Measurements from ENCODE around the gene CDK6.

CDK6 gene

GRCh38 chr7:92824901-92825480, 11.4 kb downstream of the CDK6 start:
- no peak for DNase-seq

DNA sequence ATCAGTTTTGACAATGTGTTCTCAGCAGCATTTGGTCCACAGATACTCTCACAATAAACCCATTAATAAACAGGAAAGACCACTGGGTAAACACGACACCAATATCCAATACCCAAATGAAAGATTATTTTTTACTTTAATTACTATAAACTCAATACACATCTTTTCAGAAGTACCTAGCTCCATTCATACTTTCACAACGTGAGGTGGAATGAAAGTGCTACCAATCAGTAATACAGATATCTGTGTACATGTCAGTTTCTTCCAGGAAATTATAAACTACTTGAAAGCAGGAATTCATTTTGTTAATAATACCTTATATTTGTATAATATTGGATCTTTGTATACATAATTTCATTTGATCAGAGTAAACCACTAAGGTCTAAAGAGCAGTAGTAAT, 11.9 kb downstream of the CDK6 start:
- no peak for DNase-seq

DNA sequence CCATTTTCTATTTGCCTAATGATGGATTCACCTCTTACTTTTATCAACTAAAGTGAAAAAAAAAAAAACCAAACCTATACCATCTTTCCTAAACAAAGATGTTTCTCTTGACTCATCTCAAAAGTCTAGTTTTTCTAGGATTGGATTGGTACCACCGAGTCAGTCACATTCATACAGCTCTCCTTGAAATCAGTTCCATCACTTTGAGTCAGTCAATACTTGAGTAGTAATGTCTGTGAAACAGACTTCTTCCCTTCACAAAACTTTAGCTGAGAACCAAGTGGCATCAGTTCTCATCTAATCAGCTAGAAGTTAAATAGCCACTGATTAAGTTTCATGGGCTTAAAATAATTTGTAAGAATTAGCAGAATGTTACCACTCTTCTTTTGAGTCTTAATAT, 13.3 kb downstream of the CDK6 start:
- no peak for DNase-seq

DNA sequence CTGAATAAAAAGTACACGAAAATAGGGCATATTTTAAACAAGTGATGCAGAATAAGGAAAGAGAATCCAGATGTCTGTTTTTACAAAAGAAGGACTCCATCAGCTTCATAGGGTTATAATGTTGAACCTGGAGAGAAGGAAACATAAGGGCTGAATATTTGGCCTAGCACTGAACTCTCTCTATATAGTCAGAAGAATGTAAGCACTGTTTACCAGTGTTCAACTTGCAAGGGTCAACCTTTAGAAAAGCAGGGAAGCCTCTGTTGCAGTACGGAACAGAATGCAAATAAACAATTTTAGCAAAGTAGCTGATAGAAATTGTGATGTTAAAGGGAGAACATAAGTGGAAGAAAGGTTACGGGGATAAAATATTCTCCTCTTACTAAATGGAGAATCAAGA, 16.2 kb downstream of the CDK6 start:
- no peak for DNase-seq

GRCh38 chr7:92817398-92817797, 19.0 kb downstream of the CDK6 start:
- no peak for DNase-seq

GRCh38 chr7:92815412-92815811, 21.0 kb downstream of the CDK6 start:
- DNase-seq = peak; percentile 22

- peak; percentile 38 for DNase-seq
Observed at GRCh38 chr7:92813390-92814024, 22.9 kb downstream of the CDK6 start.

- no peak for DNase-seq
Observed at GRCh38 chr7:92811158-92811557, 25.2 kb downstream of the CDK6 start.

DNA sequence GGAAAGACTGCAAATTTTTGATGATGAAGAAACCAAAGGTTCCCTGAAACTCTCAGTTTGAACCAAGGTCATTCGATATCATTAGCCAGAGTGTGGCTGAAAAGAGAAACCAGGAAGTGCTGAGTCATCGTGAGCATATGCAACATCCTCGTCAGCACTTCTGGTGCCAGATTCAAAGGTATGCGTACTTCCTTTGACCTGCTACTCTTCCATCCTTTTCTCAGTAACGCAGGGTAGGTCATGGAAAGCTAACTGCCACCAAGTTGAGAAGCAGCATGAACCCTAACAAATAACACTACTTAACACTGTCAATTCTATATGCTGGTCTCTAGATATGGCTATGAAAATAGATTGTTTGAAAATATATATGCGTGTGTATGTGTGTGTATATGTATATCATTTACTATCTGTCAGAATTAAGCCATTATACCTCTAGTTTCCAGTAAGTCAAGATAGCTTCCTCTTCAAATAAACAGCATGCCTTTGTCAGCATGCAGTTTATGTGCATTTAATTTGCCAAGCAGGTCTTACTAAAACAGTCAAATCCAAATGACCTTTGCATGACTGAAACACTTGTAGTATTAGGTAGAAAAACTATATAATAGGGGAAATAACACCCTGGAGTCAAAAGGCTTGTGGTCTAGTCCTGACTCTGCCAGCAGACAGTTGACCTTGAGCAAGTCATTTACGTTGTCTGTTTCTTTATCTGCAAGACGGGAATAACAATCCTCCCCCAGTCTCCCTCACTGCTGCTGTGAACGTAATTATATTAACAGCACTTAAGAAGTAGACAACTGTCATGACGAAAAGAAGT, 26.4 kb downstream of the CDK6 start:
- peak; percentile 79 for DNase-seq

DNA sequence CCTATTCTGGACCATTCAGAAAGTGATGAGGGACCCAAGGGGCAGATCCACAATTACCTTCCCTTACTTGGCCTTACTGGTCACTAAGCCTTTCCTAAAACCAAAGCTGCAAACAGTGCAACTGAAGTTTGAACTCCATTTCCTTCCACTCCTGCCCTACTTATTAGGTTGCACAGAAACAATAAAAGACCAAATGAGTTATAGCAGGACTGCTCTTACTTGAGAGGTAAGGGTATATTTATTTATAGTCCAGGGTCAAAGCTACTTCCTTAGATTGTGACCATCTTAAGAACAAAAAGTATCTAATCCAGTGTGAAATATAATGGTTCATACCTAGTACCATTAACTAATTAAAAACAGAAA, 27.0 kb downstream of the CDK6 start:
- DNase-seq = no peak

- DNase-seq = no peak
Observed at GRCh38 chr7:92808635-92809034, 27.7 kb downstream of the CDK6 start.

DNA sequence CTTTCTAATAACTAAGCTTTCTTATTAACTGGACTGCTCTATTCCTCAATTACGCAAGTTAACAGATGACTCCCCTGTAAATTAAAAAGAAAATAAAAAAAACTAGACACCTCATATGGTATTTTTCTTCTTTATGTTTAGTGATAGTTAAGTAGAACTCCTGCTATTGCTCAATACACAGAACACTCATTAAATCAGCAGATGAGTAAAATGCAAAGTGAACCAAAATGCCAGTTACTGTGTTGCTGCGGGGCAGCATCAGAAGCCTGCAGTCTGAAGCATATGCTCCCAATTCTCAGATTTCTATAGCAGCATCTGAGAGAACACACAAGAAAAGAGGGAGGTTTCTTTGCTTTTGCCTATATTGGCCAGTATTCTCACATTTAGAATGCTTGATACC, 28.4 kb downstream of the CDK6 start:
- no peak for DNase-seq

GRCh38 chr7:92806496-92806895, 29.9 kb downstream of the CDK6 start:
- DNase-seq = no peak

DNA sequence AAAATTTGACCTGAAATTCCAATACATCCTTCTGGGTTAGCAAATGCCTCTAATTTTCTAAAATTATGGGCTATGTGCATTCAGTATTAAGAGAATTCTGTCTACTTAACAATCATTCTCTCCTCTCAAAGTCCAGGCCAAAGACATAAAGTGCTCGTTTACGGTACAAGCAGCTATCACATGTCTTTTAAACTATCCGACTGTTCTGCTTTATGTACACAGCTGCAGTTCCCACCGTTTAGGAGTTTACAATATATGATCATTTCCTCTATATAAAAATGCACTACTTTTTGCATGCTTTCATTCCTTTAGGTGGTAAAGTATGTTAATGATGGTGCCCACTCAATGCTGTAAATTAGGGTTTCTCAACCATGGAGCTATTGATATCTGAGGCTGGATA, 34.0 kb downstream of the CDK6 start:
- DNase-seq = no peak

- no peak for DNase-seq
Observed at GRCh38 chr7:92799446-92800211, 36.7 kb downstream of the CDK6 start.

GRCh38 chr7:92798517-92799249, 37.7 kb downstream of the CDK6 start:
- DNase-seq = no peak

GRCh38 chr7:92797693-92798092, 38.7 kb downstream of the CDK6 start:
- DNase-seq = peak; percentile 15

DNA sequence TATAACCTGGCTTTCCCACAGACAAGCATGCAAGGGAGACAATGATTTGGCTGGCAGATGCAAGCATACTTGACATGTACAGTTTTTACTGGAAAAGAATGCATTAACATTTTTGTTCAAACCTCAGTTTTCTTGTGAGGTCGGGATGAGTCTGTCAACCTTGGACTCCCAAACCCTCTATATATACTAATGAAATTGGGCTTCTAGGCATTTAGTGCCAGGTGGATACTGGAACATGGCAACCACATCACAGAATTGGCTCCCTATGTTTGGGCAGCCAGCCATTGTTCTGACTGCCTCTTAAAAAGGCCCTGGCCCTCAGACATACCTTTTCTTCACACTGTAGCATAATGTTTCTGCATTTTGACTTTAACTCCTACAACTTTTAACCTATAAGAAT, 39.1 kb downstream of the CDK6 start:
- DNase-seq = no peak

- DNase-seq = no peak
Observed at GRCh38 chr7:92794831-92795230, 41.5 kb downstream of the CDK6 start.

DNA sequence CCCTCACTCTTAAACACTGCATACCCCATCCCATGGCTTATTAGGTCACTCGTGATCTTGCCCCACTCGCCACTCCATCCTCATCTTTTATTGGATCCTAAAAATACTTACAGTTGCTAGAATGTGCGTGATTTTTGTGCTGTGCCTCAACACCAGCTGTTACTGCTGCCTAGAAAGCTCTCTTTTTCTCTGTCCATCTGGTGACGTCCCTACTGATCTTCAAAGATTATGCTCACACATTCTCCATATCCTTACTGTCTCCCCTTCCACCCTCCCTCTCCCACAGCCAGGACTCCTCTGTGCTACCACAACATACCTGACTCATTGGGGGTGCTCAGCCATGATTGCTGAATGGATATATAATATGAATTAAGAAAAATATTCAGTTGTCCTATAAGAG, 42.0 kb downstream of the CDK6 start:
- no peak for DNase-seq

DNA sequence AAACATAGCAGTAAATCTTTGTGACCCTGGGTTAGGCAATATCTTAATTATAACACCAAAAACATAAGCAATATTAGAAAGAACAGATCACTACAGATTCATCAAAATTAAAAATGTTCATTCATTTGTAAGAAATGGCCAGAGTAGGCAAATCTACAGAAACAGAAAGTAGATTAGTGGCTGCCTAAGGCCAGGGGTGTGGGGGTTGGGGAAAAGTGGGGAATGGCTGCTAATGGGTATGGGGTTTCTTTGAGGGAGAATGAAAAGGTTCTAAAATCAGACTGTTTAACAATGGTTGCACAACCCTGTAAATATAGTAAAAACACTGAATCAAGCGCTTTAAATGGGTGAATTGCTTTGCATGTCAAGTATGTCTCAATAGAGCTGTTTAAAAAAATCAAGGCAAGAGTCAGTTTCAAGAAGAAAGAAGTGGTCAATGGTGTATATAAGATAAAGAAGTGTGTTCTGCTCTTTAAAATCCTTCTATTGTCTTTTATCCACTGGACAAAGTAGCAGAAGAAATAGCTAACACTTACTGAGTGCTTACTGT, 42.6 kb downstream of the CDK6 start:
- no peak for DNase-seq

DNA sequence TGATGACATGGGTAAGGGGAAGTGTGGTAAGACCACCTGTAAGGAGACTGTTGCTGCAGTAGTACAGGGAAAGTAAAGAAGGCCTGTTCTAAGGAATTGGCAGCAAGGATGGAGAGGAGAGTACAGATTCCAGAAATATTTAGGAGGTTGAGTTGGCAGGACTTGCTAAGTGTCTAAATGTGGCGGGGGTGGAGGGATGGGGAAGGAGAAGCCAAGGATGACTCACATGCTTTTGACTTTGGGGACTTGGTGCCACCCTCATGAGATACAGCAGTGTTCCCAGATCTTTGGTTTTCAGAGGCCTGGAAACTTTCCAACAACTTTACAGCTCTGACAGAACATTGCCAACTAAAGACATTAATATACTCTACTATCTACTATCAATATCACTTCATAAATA, 45.4 kb downstream of the CDK6 start:
- DNase-seq = no peak
